NCI-H2171 (cell line): ENCODE results near the gene MTX1.

Experiments
- DNase-seq: peaks from one replicate; lab custom pipeline; 2025; lab: John Stamatoyannopoulos, UW

The MTX1 gene

GRCh38 chr1:155261852-155262673 lies 53.6 kb downstream of the MTX1 start, which contains the start of gene SCAMP3:
Gene SCAMP3 (minus strand): TSS chr1:155262360. CDS start chr1:155262151, 209 bp downstream.
- peak; percentile 93 for DNase-seq

GRCh38 chr1:155263067-155263466 lies 54.6 kb downstream of the MTX1 start:
- no peak for DNase-seq
